HepG2 (cell line): Measurements from ENCODE around the gene PI3. TPM values are rescaled to one million over a fixed set of nuclear protein-coding genes. Genes with fewer than 3 reads are reported as not detected.
A peak's percentile ranks its signal among the peaks of the same experiment; 100 is the strongest.

Source experiments
- ARNTL ChIP-seq: sonication (generic); formaldehyde crosslinking; IDR thresholded peaks from 2 replicates; pipeline ENCODE4 v1.4.0; 2020; ENCODE audit warnings: mild to moderate bottlenecking, missing genetic modification reagents
- CBX5 ChIP-seq: sonication (generic); formaldehyde crosslinking; IDR thresholded peaks from 2 replicates; pipeline ENCODE4 v1.4.0; 2020; ENCODE audit warnings: missing genetic modification reagents, borderline replicate concordance
- CREM ChIP-seq, 2 experiments: sonication (generic) in 1 of 2; formaldehyde crosslinking in 1 of 2; IDR thresholded peaks; 2 replicates each; pipeline versions ENCODE4 v1.4.0 to v1.6.1; 2016 to 2020; ENCODE audit warnings: antibody characterized with exemption in 1 of 2, mild to moderate bottlenecking in 1 of 2, missing genetic modification reagents in 1 of 2
- DPF2 ChIP-seq: sonication (generic); formaldehyde crosslinking; IDR thresholded peaks from 2 replicates; pipeline ENCODE4 v1.4.0; 2020; ENCODE audit warnings: mild to moderate bottlenecking, low read depth, missing genetic modification reagents, borderline replicate concordance
- ELF3 ChIP-seq: IDR thresholded peaks from 2 replicates; pipeline ENCODE4 v1.6.1; 2016; ENCODE audit warnings: missing genetic modification reagents, missing compliant biosample characterization
- GATA4 ChIP-seq: sonication (generic); IDR thresholded peaks from 2 replicates; pipeline ENCODE4 v1.6.1; 2016; ENCODE audit warnings: antibody characterized with exemption, low read depth, borderline replicate concordance
- NFATC3 ChIP-seq: sonication (generic); formaldehyde crosslinking; IDR thresholded peaks from 2 replicates; pipeline ENCODE4 v1.5.1; 2020; ENCODE audit warnings: mild to moderate bottlenecking, missing genetic modification reagents
- NR2F1 ChIP-seq, 2 experiments: fragments of 450-650 bp in 1 of 2; formaldehyde crosslinking in 1 of 2; IDR thresholded peaks; 2 replicates each; pipeline versions ENCODE4 v1.5.0 to v1.6.1; 2016 to 2020; ENCODE audit warnings: mild to moderate bottlenecking in 1 of 2, missing compliant biosample characterization in 1 of 2, missing genetic modification reagents in 1 of 2, moderate library complexity in 1 of 2
- RFXAP ChIP-seq: sonication (generic); formaldehyde crosslinking; IDR thresholded peaks from 2 replicates; pipeline ENCODE4 v1.4.0; 2020; ENCODE audit warnings: missing genetic modification reagents, borderline replicate concordance
- SALL1 ChIP-seq: sonication (generic); formaldehyde crosslinking; IDR thresholded peaks from 2 replicates; pipeline ENCODE4 v1.8.0; 2022; ENCODE audit warnings: mild to moderate bottlenecking, missing genetic modification reagents
- TSC22D2 ChIP-seq: sonication (generic); formaldehyde crosslinking; IDR thresholded peaks from 2 replicates; pipeline ENCODE4 v1.5.1; 2020; ENCODE audit warnings: missing genetic modification reagents, mild to moderate bottlenecking, borderline replicate concordance
- ZBTB42 ChIP-seq: sonication (generic); formaldehyde crosslinking; IDR thresholded peaks from 2 replicates; pipeline ENCODE4 v1.5.0; 2020; ENCODE audit warnings: mild to moderate bottlenecking, missing genetic modification reagents
- ZNF292 ChIP-seq: sonication (generic); formaldehyde crosslinking; IDR thresholded peaks from 2 replicates; pipeline ENCODE4 v1.8.1; 2022; ENCODE audit warnings: mild to moderate bottlenecking, low read depth, missing genetic modification reagents, borderline replicate concordance
- ZNF589 ChIP-seq: sonication (generic); formaldehyde crosslinking; conservative IDR thresholded peaks from 2 replicates; pipeline ENCODE4 v1.8.0; 2022; ENCODE audit warnings: mild to moderate bottlenecking, moderate library complexity, missing genetic modification reagents
- ZNF607 ChIP-seq: sonication (generic); formaldehyde crosslinking; IDR thresholded peaks from 2 replicates; pipeline ENCODE4 v1.5.1; 2020; ENCODE audit warnings: missing genetic modification reagents, mild to moderate bottlenecking, borderline replicate concordance
- ZNF644 ChIP-seq: IDR thresholded peaks from 2 replicates; pipeline ENCODE4 v1.6.1; 2016; ENCODE audit warnings: low read depth
- ZNF724P ChIP-seq: sonication (generic); formaldehyde crosslinking; IDR thresholded peaks from 2 replicates; pipeline ENCODE4 v1.8.0; 2022; ENCODE audit warnings: missing genetic modification reagents, borderline replicate concordance
- ZZZ3 ChIP-seq: sonication (generic); formaldehyde crosslinking; IDR thresholded peaks from 2 replicates; pipeline ENCODE4 v1.4.0; 2020; ENCODE audit warnings: missing genetic modification reagents, mild to moderate bottlenecking, borderline replicate concordance
- polyA plus RNA-seq, 8 experiments: library from polyadenylated mRNA; depleted of rRNA in 3 of 8; stranded (reverse) in 7 of 8; unstranded in 1 of 8; fragments of >200 nt; fragmentation: Illumina TruSeq in 4 of 8; extraction: Trizol in 4 of 8; gene quantifications; 2 replicates each; pipeline versions ENCODE4 v1.2.1 to v1.2.3, GENCODE V29; 2011 to 2016; ENCODE audit warnings: low read depth in 4 of 8, missing spikeins in 1 of 8, mixed read lengths in 1 of 8; ENCODE audit not compliant: insufficient read depth in 1 of 8
- total RNA-seq, 5 experiments: library from RNA; depleted of rRNA; stranded (reverse); fragments of >200 nt; fragmentation: Illumina TruSeq; extraction: Trizol; gene quantifications; 2 replicates each; pipeline ENCODE4 v1.2.3, GENCODE V29; 2016; ENCODE audit warnings: low read depth in 1 of 5
- TF ChIP-seq, protein P1 (sequence below): IDR thresholded peaks from 2 replicates; pipeline ENCODE4 v1.6.1; 2016; ENCODE audit warnings: missing compliant biosample characterization, missing genetic modification reagents, borderline replicate concordance
- TF ChIP-seq, protein P2 (sequence below): IDR thresholded peaks from 2 replicates; pipeline ENCODE4 v1.6.1; 2016; ENCODE audit warnings: low read depth, control low read depth
- TF ChIP-seq, protein P3 (sequence below): sonication (generic); formaldehyde crosslinking; IDR thresholded peaks from 2 replicates; pipeline ENCODE4 v1.4.0; 2020; ENCODE audit warnings: missing genetic modification reagents
- TF ChIP-seq, protein P4 (sequence below): sonication (generic); formaldehyde crosslinking; IDR thresholded peaks from 2 replicates; pipeline ENCODE4 v1.4.0; 2020; ENCODE audit warnings: missing genetic modification reagents, borderline replicate concordance

Gene PI3
- total and polyA plus RNA-seq, 2 of the 13 experiments (the other 11 are each of a cell fraction or from before 2014, with no cell fraction given) = 0.22 TPM; not detected in 1

DNA sequence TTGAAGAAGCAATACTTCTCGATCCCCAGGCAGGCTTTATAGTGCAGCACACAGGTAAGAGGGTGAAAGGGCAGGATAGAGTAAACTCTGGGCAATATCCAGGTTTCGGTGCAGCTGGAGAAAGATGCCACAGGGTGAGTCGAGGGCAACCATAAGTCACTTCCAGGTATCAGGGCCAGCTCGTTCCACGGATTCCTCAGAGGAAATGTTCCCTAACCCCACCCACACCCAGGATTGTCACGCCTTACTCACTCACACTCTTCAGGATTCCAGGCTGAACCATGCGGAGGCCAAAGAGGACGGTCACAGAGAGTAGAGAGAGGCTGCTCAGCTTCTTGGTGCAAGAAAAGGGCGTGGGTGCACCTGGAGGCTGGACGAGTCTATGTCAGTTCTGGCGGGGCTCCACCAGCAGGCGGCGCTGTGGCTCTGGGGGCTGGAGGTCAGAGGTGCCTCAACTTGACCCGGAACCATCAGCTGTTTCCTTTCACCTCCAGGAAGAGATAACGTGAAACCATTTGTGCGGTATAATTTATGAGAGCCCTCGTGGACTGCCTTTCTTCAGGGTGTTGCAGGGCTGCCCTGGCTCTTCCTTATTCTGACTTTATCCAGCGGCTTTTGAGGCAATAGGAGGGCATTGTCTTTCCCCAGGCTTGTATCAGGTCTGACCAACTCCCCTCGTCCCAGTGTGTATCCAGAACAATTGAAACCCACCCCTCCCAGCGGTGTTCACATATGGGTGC is 36.0 kb upstream of the PI3 start (continued):
- TF ChIP-seq, protein P1, sequence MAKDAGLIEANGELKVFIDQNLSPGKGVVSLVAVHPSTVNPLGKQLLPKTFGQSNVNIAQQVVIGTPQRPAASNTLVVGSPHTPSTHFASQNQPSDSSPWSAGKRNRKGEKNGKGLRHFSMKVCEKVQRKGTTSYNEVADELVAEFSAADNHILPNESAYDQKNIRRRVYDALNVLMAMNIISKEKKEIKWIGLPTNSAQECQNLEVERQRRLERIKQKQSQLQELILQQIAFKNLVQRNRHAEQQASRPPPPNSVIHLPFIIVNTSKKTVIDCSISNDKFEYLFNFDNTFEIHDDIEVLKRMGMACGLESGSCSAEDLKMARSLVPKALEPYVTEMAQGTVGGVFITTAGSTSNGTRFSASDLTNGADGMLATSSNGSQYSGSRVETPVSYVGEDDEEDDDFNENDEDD (CRISPR knock-in tag) = no peak
- TF ChIP-seq ZNF724P (CRISPR knock-in tag) = no peak
- peak; percentile 64 to 87; a peak in 3 of 4 replicates for TF ChIP-seq NR2F1 (CRISPR knock-in tag; IDR thresholded peaks at IDR 0.05)
- TF ChIP-seq ZNF607 (CRISPR knock-in tag) = 0 out of 2 replicates have a peak, but pooled peaks have one; percentile 25
- no peak for TF ChIP-seq NFATC3 (CRISPR knock-in tag)
- TF ChIP-seq, protein P2, sequence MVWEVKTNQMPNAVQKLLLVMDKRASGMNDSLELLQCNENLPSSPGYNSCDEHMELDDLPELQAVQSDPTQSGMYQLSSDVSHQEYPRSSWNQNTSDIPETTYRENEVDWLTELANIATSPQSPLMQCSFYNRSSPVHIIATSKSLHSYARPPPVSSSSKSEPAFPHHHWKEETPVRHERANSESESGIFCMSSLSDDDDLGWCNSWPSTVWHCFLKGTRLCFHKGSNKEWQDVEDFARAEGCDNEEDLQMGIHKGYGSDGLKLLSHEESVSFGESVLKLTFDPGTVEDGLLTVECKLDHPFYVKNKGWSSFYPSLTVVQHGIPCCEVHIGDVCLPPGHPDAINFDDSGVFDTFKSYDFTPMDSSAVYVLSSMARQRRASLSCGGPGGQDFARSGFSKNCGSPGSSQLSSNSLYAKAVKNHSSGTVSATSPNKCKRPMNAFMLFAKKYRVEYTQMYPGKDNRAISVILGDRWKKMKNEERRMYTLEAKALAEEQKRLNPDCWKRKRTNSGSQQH (CRISPR knock-in tag) = no peak
- no peak for TF ChIP-seq GATA4
- TF ChIP-seq ZNF292 (CRISPR knock-in tag) = no peak
- no peak for TF ChIP-seq ZBTB42
- TF ChIP-seq, protein P3, sequence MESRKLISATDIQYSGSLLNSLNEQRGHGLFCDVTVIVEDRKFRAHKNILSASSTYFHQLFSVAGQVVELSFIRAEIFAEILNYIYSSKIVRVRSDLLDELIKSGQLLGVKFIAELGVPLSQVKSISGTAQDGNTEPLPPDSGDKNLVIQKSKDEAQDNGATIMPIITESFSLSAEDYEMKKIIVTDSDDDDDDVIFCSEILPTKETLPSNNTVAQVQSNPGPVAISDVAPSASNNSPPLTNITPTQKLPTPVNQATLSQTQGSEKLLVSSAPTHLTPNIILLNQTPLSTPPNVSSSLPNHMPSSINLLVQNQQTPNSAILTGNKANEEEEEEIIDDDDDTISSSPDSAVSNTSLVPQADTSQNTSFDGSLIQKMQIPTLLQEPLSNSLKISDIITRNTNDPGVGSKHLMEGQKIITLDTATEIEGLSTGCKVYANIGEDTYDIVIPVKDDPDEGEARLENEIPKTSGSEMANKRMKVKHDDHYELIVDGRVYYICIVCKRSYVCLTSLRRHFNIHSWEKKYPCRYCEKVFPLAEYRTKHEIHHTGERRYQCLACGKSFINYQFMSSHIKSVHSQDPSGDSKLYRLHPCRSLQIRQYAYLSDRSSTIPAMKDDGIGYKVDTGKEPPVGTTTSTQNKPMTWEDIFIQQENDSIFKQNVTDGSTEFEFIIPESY (CRISPR knock-in tag) = no peak
- no peak for TF ChIP-seq ZNF644 (CRISPR knock-in tag)
- TF ChIP-seq RFXAP (CRISPR knock-in tag) = no peak
- TF ChIP-seq ZZZ3 = no peak
- peak; percentile 38; the same call in 1 of the 2 replicates for TF ChIP-seq SALL1 (CRISPR knock-in tag)
- no peak for TF ChIP-seq TSC22D2 (CRISPR knock-in tag)
- TF ChIP-seq ZNF589 (CRISPR knock-in tag) = no peak
- peak; percentile 53; the same call in 1 of the 2 replicates for TF ChIP-seq CBX5
- no peak for TF ChIP-seq ARNTL (CRISPR knock-in tag)
- no peak for TF ChIP-seq ELF3 (CRISPR knock-in tag)
- no peak for TF ChIP-seq DPF2
- no peak for TF ChIP-seq CREM (IDR thresholded peaks at IDR 0.05)
- no peak for TF ChIP-seq CREM (CRISPR knock-in tag; IDR thresholded peaks at IDR 0.05)
- TF ChIP-seq, protein P4, sequence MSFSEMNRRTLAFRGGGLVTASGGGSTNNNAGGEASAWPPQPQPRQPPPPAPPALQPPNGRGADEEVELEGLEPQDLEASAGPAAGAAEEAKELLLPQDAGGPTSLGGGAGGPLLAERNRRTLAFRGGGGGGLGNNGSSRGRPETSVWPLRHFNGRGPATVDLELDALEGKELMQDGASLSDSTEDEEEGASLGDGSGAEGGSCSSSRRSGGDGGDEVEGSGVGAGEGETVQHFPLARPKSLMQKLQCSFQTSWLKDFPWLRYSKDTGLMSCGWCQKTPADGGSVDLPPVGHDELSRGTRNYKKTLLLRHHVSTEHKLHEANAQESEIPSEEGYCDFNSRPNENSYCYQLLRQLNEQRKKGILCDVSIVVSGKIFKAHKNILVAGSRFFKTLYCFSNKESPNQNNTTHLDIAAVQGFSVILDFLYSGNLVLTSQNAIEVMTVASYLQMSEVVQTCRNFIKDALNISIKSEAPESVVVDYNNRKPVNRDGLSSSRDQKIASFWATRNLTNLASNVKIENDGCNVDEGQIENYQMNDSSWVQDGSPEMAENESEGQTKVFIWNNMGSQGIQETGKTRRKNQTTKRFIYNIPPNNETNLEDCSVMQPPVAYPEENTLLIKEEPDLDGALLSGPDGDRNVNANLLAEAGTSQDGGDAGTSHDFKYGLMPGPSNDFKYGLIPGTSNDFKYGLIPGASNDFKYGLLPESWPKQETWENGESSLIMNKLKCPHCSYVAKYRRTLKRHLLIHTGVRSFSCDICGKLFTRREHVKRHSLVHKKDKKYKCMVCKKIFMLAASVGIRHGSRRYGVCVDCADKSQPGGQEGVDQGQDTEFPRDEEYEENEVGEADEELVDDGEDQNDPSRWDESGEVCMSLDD (CRISPR knock-in tag) = no peak
